Measurements from ENCODE around the gene FBXO4.
"Not testable (repeated sequence)": the region's sequence is repeated elsewhere in the genome, so short reads cannot be mapped to it uniquely, and the experiment has no call there.

Gene FBXO4

DNA sequence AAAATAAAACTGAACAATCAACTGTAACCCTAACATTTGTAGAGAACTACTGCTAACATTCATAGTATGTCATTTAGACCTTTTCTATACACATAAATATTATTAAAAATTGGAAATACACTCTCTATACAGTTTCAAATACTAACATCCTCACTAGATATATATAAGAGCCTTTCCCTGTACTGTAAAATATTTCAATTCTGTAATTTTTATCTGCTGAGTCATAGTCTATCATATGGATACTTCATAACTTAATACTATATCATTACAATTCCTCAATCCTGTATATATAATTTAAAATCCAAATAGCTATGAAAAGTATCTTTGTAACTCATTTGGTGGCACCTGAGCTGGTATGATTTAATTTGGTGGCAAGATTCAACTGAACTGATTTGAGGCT lies 55.8 kb downstream of the FBXO4 start:
- Histone ChIP-seq H3K27me3 (ENCODE audit: insufficient read depth, low read length) (peaks cover 6% of the 10 kb centered on the region; the same call in 1 of the 2 replicates), H2AFZ (ENCODE audit: low read length, unreplicated experiment) (no peak overlapping the region), H3K4me1 (ENCODE audit: control insufficient read depth, insufficient read depth, low read length, unreplicated experiment) (no peaks in the 10 kb centered on the region), H3K36me3 (ENCODE audit: insufficient read depth, low read length) (no peaks in the 10 kb centered on the region), H3K79me2 (ENCODE audit: control insufficient read depth, insufficient read depth, low read length, unreplicated experiment) (no peaks in the 10 kb centered on the region), H3K4me3 (ENCODE audit: low read depth, low read length) (no peak overlapping the region), H3K27ac (ENCODE audit: low read depth, low read length) (no peak overlapping the region)

DNA sequence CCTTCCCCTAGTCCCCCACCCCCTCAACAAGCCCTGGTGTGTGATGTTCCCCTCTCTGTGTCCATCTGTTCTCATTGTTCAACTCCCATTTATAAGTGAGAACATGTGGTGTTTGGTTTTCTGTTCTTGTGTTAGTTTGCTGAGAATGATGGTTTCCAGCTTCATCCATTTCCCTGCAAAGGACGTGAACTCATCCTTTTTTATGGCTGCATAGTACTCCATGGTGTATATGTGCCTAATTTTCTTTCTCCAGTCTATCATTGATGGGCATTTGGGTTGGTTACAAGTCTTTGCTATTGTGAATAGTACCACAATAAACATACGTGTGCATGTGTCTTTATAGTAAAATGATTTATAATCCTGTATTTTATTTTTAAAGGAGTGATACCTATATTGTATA lies 57.8 kb downstream of the FBXO4 start:
- H3K4me3 ChIP-seq (ENCODE audit: low read depth, low read length); H3K27ac ChIP-seq (ENCODE audit: low read depth, low read length); H3K79me2 ChIP-seq (ENCODE audit: control insufficient read depth, insufficient read depth, low read length, unreplicated experiment); H3K4me1 ChIP-seq (ENCODE audit: control insufficient read depth, insufficient read depth, low read length, unreplicated experiment); H3K36me3 ChIP-seq (ENCODE audit: insufficient read depth, low read length); H2AFZ ChIP-seq (ENCODE audit: low read length, unreplicated experiment): not testable (repeated sequence)
- H3K27me3 ChIP-seq (ENCODE audit: insufficient read depth, low read length), result peaks cover 19% of the 10 kb centered on the region

DNA sequence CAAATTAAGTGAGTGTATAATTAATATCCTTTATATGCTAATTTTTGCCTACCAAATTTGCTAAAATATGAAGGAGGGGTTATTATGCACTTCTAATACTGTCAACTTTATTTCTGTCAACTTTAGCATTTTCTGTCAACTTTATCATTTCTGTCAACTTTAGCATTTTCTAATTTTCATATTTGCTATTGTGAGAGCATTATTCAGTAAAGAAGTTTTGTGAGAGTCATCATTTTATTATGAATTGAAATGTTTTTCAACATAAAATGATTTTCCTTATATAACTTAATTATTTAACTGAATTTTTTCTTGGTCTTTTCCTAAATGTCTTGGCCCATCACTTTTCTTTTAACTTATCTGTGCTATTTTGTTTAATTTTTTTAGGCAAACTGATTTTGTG lies 58.2 kb downstream of the FBXO4 start:
- Histone ChIP-seq H3K27me3 (ENCODE audit: insufficient read depth, low read length) (peaks cover 19% of the 10 kb centered on the region), H3K36me3 (ENCODE audit: insufficient read depth, low read length) (no peaks in the 10 kb centered on the region), H3K4me3 (ENCODE audit: low read depth, low read length) (no peak overlapping the region), H2AFZ (ENCODE audit: low read length, unreplicated experiment) (no peak overlapping the region), H3K4me1 (ENCODE audit: control insufficient read depth, insufficient read depth, low read length, unreplicated experiment) (no peaks in the 10 kb centered on the region), H3K27ac (ENCODE audit: low read depth, low read length) (no peak overlapping the region), H3K79me2 (ENCODE audit: control insufficient read depth, insufficient read depth, low read length, unreplicated experiment) (no peaks in the 10 kb centered on the region)

DNA sequence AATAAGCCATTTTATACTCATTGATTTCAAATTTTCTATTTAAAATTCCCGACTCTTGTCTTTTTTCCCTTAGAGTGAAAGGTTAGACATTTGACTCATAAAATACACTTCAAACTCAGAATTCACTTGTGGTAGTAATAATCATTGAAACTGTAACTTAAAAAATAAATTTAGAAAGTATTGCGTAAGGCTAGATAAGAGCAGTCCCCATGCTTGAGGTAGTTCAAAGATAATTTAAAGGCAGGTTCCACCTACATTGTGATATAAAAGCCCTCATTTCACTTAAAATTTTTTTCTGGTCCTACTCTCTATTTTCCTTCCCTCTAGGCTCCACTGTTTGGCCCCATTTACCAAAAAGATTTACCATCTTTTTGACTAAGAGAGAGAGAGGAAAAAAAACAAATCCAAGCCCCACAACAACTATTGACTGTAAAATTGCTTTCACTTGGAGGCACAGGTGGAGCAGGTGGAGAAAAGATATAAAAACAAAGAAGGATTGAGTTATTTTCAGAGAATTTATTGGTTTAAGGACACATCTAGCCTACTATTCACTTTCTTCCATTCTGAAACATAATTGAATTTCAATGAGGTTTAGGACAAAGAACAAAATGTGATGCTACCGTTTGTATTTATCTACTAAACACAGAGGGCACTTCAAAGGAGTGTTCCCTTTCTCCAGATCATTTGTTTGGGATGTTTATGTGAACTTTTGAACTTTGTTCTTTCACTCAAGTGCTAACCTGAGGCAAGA lies 61.0 kb downstream of the FBXO4 start:
- Histone ChIP-seq H2AFZ (ENCODE audit: low read length, unreplicated experiment) (no peak overlapping the region), H3K36me3 (ENCODE audit: insufficient read depth, low read length) (no peaks in the 10 kb centered on the region), H3K4me1 (ENCODE audit: control insufficient read depth, insufficient read depth, low read length, unreplicated experiment) (no peaks in the 10 kb centered on the region), H3K27ac (ENCODE audit: low read depth, low read length) (no peak overlapping the region), H3K4me3 (ENCODE audit: low read depth, low read length) (no peak overlapping the region), H3K79me2 (ENCODE audit: control insufficient read depth, insufficient read depth, low read length, unreplicated experiment) (no peaks in the 10 kb centered on the region), H3K27me3 (ENCODE audit: insufficient read depth, low read length) (peaks cover 19% of the 10 kb centered on the region)

Data from ACC112 (cell line).